ENCODE measurements around the gene ERFE.

DNA sequence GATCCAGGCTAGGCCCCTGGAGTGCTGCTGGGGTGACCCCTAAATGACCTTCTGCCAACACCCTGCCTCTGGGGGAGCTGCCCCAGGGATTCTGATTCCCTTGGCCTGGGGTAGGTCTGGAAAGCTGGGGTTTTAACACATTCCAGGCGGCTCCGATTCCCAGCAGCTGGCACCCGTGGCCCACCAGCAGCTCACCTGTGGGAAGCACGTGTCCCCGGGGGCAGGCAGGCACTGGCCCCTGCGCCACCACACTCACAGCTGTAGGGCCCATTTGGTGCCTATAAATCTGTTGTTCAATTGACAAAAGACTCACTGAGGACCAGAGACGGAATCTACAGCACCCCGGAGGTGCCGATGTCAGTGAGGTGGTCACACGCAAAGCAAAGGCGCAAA lies 24.4 kb upstream of the ERFE start:
- TF ChIP-seq, protein P1, sequence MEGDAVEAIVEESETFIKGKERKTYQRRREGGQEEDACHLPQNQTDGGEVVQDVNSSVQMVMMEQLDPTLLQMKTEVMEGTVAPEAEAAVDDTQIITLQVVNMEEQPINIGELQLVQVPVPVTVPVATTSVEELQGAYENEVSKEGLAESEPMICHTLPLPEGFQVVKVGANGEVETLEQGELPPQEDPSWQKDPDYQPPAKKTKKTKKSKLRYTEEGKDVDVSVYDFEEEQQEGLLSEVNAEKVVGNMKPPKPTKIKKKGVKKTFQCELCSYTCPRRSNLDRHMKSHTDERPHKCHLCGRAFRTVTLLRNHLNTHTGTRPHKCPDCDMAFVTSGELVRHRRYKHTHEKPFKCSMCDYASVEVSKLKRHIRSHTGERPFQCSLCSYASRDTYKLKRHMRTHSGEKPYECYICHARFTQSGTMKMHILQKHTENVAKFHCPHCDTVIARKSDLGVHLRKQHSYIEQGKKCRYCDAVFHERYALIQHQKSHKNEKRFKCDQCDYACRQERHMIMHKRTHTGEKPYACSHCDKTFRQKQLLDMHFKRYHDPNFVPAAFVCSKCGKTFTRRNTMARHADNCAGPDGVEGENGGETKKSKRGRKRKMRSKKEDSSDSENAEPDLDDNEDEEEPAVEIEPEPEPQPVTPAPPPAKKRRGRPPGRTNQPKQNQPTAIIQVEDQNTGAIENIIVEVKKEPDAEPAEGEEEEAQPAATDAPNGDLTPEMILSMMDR (IDR thresholded peaks at IDR 0.05), result no peak
- no peak for TF ChIP-seq EZH2 (IDR thresholded peaks at IDR 0.05; ENCODE audit: borderline replicate concordance, insufficient read depth, low read depth, low read length, poor library complexity, severe bottlenecking)

All from B cell (primary cell).